ENCODE measurements around the gene ALAS1.

The ALAS1 gene

DNA sequence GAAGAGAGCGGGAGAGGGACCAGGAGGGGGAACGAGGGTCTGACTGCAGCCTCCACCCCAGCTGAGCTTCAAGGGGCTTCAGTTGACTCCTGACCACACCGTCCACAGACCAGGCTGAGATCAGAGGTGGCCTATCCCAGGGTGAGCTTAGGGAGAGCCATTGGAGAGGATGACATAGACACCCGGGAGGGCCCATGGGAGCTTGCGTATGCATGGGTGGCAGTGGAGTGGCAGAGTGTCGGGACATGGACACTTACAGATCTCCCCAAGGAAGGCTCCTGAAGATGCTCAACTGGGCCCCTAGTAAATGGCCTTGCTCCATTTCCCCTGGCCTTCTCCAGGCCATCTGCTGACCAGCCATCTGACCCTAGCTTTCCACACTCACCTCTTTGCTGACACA is 12.6 kb upstream of the ALAS1 start:
- Histone ChIP-seq H3K27ac (ENCODE audit: insufficient read depth, low read length, poor library complexity, severe bottlenecking) (no peak overlapping the region), H3K4me3 (ENCODE audit: insufficient read depth, low read depth, low read length, poor library complexity, severe bottlenecking) (no peak overlapping the region), H3K4me1 (ENCODE audit: control insufficient read depth, insufficient read depth, low read length, poor library complexity, severe bottlenecking) (peaks cover 6% of the 10 kb centered on the region), H3K27me3 (replicated peaks; ENCODE audit: control insufficient read depth, insufficient read depth, low read length, poor library complexity, severe bottlenecking) (no peaks in the 10 kb centered on the region), H3K36me3 (ENCODE audit: control insufficient read depth, insufficient read depth, low read length) (no peaks in the 10 kb centered on the region), H3K9me3 (ENCODE audit: control insufficient read depth, low read length) (no peaks in the 10 kb centered on the region)
- DNase-seq = no peak

DNA sequence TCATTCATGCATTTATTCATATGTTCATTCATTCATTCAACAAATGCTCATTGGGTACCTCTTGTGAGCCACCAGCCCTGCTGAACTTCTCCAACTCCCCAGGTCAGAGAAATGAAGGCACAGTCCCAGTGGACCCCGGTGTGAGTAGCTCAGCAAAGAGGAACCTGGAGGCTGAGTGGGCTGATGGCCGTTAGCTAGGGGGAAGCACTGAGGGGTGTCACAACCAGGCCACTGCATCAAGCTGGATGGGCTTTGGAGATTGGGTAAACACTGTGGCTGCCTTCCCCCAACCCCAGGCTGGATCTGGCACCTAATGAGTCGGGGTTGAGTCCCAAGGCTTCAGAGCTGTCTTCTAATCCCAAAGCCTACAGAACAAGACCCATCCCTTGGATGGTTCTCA is 12.1 kb upstream of the ALAS1 start:
- H3K27ac ChIP-seq (ENCODE audit: insufficient read depth, low read length, poor library complexity, severe bottlenecking) = no peak overlapping the region

DNA sequence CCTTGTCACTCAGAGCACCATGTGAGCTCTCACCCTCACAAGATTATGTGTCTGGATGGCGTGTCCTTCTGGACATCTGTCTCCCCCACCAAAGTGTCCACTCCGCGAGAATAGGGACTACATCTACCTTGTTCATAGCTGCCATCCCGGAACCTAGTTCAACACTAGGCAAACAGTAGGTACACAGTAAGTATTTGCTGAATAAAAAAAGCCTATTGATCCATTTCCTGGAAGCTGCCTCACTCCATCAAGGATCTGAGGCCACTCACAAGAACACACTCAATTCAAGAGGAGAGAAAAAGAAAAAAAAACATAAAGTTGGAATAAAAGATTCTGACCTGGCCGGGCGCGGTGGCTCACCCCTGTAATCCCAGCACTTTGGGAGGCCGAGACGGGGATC is 11.2 kb upstream of the ALAS1 start:
- Histone ChIP-seq H3K36me3 (ENCODE audit: control insufficient read depth, insufficient read depth, low read length) (no peaks in the 10 kb centered on the region), H3K4me1 (ENCODE audit: control insufficient read depth, insufficient read depth, low read length, poor library complexity, severe bottlenecking) (peaks cover 6% of the 10 kb centered on the region), H3K9me3 (ENCODE audit: control insufficient read depth, low read length) (no peaks in the 10 kb centered on the region), H3K27me3 (replicated peaks; ENCODE audit: control insufficient read depth, insufficient read depth, low read length, poor library complexity, severe bottlenecking) (no peaks in the 10 kb centered on the region), H3K4me3 (ENCODE audit: insufficient read depth, low read depth, low read length, poor library complexity, severe bottlenecking) (no peak overlapping the region), H3K27ac (ENCODE audit: insufficient read depth, low read length, poor library complexity, severe bottlenecking) (no peak overlapping the region)
- DNase-seq = no peak

More for the DNA sequence above, 12.1 kb upstream of the ALAS1 start:
- peaks cover 6% of the 10 kb centered on the region for H3K4me1 ChIP-seq (ENCODE audit: control insufficient read depth, insufficient read depth, low read length, poor library complexity, severe bottlenecking)
- H3K27me3 ChIP-seq (replicated peaks; ENCODE audit: control insufficient read depth, insufficient read depth, low read length, poor library complexity, severe bottlenecking) = no peaks in the 10 kb centered on the region
- H3K36me3 ChIP-seq (ENCODE audit: control insufficient read depth, insufficient read depth, low read length) = no peaks in the 10 kb centered on the region
- no peak overlapping the region for H3K4me3 ChIP-seq (ENCODE audit: insufficient read depth, low read depth, low read length, poor library complexity, severe bottlenecking)
- H3K9me3 ChIP-seq (ENCODE audit: control insufficient read depth, low read length) = no peaks in the 10 kb centered on the region
- no peak for DNase-seq

DNA sequence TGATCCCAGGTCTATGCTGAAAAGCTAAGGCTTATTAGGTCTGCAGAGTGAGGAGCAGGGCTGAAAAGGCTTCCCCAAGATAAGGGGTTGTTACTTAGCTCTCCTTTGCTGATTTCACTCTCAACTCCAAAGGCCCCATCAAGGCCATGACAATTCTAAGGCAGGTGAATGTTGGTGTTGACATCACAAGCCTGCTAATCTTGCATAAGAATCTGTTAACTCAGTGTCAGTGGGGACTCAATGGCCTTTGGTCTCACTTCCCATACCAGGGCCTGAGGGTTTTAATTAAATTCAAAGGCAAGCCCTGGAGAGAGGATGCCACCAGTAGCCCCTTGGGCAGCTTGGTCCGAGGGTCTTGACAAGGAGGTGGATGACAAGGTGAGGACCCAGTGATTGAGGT is 9.4 kb upstream of the ALAS1 start:
- no peak for DNase-seq
- Histone ChIP-seq H3K9me3 (ENCODE audit: control insufficient read depth, low read length) (no peaks in the 10 kb centered on the region), H3K27ac (ENCODE audit: insufficient read depth, low read length, poor library complexity, severe bottlenecking) (no peak overlapping the region), H3K27me3 (replicated peaks; ENCODE audit: control insufficient read depth, insufficient read depth, low read length, poor library complexity, severe bottlenecking) (no peaks in the 10 kb centered on the region), H3K36me3 (ENCODE audit: control insufficient read depth, insufficient read depth, low read length) (no peaks in the 10 kb centered on the region), H3K4me3 (ENCODE audit: insufficient read depth, low read depth, low read length, poor library complexity, severe bottlenecking) (no peak overlapping the region), H3K4me1 (ENCODE audit: control insufficient read depth, insufficient read depth, low read length, poor library complexity, severe bottlenecking) (no peaks in the 10 kb centered on the region)

DNA sequence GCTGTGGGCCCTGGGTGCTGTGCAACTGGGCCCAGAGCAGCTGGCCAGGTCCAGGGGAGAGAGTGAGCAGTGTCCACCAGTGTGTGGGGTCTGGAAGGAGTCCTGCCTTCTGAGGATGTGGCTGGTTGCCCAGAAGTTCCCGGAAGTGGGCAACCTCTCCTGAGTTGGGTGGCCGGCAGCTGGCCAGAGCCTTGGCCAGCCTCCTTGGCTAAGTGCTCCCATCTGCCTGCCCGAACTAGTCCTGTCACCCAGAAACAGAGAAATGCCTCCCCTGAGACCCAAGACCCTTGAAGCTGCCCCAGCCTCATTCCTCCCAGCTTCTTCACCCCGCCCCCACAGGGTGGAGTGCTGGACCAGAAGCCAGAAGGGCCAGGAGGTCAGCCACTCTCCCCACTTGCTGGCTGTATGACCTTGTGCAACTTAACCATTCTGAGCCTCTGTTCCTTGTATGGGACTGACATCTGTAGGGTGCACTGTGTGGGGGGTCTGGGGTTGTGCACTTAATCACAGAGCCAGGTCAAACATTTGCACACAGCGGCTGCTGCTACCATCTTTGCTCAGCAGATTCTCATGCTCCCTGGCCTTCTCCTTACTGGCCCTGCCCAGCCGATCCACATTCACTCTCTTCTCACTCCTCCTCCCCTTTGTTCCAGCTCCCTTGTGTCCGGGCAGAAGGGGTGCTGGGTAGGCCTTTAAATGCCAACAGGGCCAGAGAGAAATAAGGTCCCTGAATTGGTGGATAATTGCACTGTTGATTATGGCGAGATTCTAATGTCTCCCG is 7.5 kb upstream of the ALAS1 start:
- no peaks in the 10 kb centered on the region for H3K9me3 ChIP-seq (ENCODE audit: control insufficient read depth, low read length)
- H3K27me3 ChIP-seq (replicated peaks; ENCODE audit: control insufficient read depth, insufficient read depth, low read length, poor library complexity, severe bottlenecking) = no peaks in the 10 kb centered on the region
- no peak overlapping the region for H3K27ac ChIP-seq (ENCODE audit: insufficient read depth, low read length, poor library complexity, severe bottlenecking)
- DNase-seq = no peak
- no peaks in the 10 kb centered on the region for H3K4me1 ChIP-seq (ENCODE audit: control insufficient read depth, insufficient read depth, low read length, poor library complexity, severe bottlenecking)
- H3K4me3 ChIP-seq (ENCODE audit: insufficient read depth, low read depth, low read length, poor library complexity, severe bottlenecking) = no peak overlapping the region
- H3K36me3 ChIP-seq (ENCODE audit: control insufficient read depth, insufficient read depth, low read length) = no peaks in the 10 kb centered on the region

DNA sequence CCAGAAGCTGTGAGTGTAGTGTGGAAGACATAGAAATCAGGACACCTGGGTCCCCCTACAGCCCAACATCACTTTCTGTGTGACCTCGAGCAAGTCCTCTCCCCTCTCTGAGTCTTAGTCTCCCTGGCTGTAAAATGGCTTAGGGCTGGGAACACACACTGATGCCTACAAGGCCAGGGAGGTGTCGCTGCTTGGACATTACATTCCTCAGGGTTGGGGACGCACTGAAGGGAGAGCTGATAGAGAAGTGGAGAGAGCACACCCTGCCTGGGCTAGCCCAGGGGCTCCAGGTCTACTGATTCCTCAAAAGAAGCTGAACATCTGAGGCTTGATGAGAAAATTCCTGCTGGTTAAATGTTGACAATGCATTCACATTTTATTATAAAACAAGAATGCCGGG is 6.3 kb upstream of the ALAS1 start:
- H3K9me3 ChIP-seq (ENCODE audit: control insufficient read depth, low read length) = no peaks in the 10 kb centered on the region
- peaks cover under 1% of the 10 kb centered on the region for H3K4me1 ChIP-seq (ENCODE audit: control insufficient read depth, insufficient read depth, low read length, poor library complexity, severe bottlenecking)
- DNase-seq = no peak
- no peaks in the 10 kb centered on the region for H3K27me3 ChIP-seq (replicated peaks; ENCODE audit: control insufficient read depth, insufficient read depth, low read length, poor library complexity, severe bottlenecking)
- H3K27ac ChIP-seq (ENCODE audit: insufficient read depth, low read length, poor library complexity, severe bottlenecking) = no peak overlapping the region
- no peaks in the 10 kb centered on the region for H3K36me3 ChIP-seq (ENCODE audit: control insufficient read depth, insufficient read depth, low read length)
- no peak overlapping the region for H3K4me3 ChIP-seq (ENCODE audit: insufficient read depth, low read depth, low read length, poor library complexity, severe bottlenecking)

DNA sequence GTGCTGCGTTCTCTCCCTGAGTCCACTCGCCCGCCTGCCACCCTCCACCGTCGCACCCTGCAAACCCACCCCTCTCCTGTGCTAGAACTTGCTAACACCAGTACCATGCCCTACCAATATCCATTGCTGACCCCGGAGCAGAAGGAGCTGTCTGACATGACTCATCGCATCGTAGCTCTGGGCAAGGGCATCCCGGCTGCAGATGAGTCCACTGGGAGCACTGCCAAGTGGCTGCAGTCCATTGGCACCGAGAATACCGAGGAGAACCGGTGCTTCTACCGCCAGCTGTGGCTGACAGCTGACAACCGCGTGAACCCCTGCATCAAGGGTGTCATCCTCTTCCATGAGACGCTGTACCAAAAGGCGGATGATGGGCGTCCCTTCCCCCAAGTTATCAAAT is 4.9 kb upstream of the ALAS1 start:
- H3K4me3 ChIP-seq (ENCODE audit: insufficient read depth, low read depth, low read length, poor library complexity, severe bottlenecking) = no peak overlapping the region
- H3K4me1 ChIP-seq (ENCODE audit: control insufficient read depth, insufficient read depth, low read length, poor library complexity, severe bottlenecking) = peaks cover 11% of the 10 kb centered on the region
- no peak for DNase-seq
- no peaks in the 10 kb centered on the region for H3K9me3 ChIP-seq (ENCODE audit: control insufficient read depth, low read length)
- H3K27me3 ChIP-seq (replicated peaks; ENCODE audit: control insufficient read depth, insufficient read depth, low read length, poor library complexity, severe bottlenecking) = no peaks in the 10 kb centered on the region
- no peak overlapping the region for H3K27ac ChIP-seq (ENCODE audit: insufficient read depth, low read length, poor library complexity, severe bottlenecking)
- peaks cover 2% of the 10 kb centered on the region for H3K36me3 ChIP-seq (ENCODE audit: control insufficient read depth, insufficient read depth, low read length)

DNA sequence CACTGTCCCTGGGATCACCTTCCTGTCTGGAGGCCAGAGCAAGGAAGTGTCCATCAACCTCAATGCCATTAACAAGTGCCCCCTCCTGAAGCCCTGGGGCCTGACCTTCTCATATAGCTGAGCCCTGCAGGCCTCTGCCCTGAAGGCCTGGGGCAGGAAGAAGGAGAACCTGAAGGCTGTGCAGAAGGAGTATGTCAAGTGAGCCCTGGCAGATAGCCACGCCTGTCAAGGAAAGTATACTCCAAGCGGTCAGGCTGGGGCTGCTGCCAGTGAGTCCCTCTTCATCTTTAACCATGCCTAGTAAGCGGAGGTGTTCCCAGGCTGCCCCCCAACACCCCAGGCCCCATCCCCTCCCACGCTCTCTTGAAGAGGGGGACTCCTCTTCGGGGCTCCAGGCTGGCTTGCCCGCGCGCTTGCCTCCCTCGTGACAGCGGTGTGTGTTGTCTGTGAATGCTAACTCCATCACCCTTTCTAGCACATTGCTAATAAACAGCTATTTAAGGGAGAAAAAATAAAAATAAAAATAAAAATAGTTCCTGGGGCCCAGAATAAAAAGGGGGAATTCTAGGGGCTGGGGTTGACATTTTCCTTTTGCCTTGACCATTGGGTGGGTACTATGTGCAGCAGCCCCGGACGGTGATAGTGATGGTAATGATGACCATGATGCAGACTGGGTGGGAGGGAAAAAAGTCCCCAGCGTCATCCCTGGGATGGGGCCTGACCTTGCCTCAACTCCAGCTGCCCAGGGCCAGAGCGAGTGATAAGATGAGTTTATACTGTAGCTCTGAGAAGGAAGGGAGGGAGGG is 3.3 kb upstream of the ALAS1 start:
- H3K4me1 ChIP-seq (ENCODE audit: control insufficient read depth, insufficient read depth, low read length, poor library complexity, severe bottlenecking) = peaks cover 23% of the 10 kb centered on the region

DNA sequence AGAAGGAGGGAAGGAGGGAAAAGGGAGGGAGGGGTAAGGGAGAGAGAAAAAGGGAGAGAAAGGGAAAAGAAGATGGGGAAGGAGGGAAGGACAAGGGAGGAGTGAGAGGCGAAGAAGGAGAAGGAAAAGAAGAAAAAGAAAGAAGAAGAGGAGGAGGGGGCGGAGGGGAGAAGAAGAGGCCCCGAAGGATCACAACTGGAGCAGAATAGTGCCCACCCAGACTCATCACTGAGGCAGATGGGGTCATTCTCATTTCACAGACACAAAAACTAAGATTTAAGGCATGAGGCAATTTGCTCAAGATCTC is 2.7 kb upstream of the ALAS1 start:
- Histone ChIP-seq H3K4me1 (ENCODE audit: control insufficient read depth, insufficient read depth, low read length, poor library complexity, severe bottlenecking) (peaks cover 24% of the 10 kb centered on the region), H3K27ac (ENCODE audit: insufficient read depth, low read length, poor library complexity, severe bottlenecking) (no peak overlapping the region), H3K27me3 (replicated peaks; ENCODE audit: control insufficient read depth, insufficient read depth, low read length, poor library complexity, severe bottlenecking) (no peaks in the 10 kb centered on the region), H3K36me3 (ENCODE audit: control insufficient read depth, insufficient read depth, low read length) (peaks cover 6% of the 10 kb centered on the region), H3K4me3 (ENCODE audit: insufficient read depth, low read depth, low read length, poor library complexity, severe bottlenecking) (no peak overlapping the region), H3K9me3 (ENCODE audit: control insufficient read depth, low read length) (no peaks in the 10 kb centered on the region)
- DNase-seq = no peak

More for the DNA sequence above, 3.3 kb upstream of the ALAS1 start:
- Histone ChIP-seq H3K27me3 (replicated peaks; ENCODE audit: control insufficient read depth, insufficient read depth, low read length, poor library complexity, severe bottlenecking) (no peaks in the 10 kb centered on the region), H3K36me3 (ENCODE audit: control insufficient read depth, insufficient read depth, low read length) (peaks cover 3% of the 10 kb centered on the region), H3K4me3 (ENCODE audit: insufficient read depth, low read depth, low read length, poor library complexity, severe bottlenecking) (no peak overlapping the region), H3K9me3 (ENCODE audit: control insufficient read depth, low read length) (no peaks in the 10 kb centered on the region), H3K27ac (ENCODE audit: insufficient read depth, low read length, poor library complexity, severe bottlenecking) (no peak overlapping the region)
- no peak for DNase-seq

DNA sequence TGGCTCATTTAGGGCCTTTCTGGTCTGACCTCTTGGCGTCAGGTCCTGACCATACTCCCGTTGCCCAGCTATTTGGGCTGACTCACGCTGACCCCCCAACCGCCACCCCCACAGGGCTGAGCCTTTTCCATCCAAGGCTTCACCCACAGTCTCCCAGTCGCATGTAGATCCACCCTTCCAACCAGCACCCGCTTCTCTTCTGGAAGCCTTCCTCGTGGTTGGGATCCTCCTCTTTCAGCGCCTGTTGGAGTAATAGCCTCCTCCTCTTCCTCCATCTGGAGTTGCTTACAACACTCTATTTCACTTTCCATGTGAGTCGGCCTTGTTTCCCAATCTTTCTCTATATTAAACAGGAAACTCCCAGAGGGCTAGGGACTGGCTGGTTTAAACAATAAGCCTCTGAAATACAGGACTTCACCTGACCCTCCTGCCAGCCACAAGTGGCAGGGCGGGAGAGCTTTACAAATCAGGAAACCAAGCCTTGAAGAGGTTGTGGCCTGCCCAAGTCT is 2.1 kb upstream of the ALAS1 start:
- no peak for DNase-seq
- H3K4me1 ChIP-seq (ENCODE audit: control insufficient read depth, insufficient read depth, low read length, poor library complexity, severe bottlenecking) = peaks cover 24% of the 10 kb centered on the region
- H3K4me3 ChIP-seq (ENCODE audit: insufficient read depth, low read depth, low read length, poor library complexity, severe bottlenecking) = no peak overlapping the region
- no peaks in the 10 kb centered on the region for H3K9me3 ChIP-seq (ENCODE audit: control insufficient read depth, low read length)
- no peaks in the 10 kb centered on the region for H3K27me3 ChIP-seq (replicated peaks; ENCODE audit: control insufficient read depth, insufficient read depth, low read length, poor library complexity, severe bottlenecking)
- peaks cover 8% of the 10 kb centered on the region for H3K36me3 ChIP-seq (ENCODE audit: control insufficient read depth, insufficient read depth, low read length)
- no peak overlapping the region for H3K27ac ChIP-seq (ENCODE audit: insufficient read depth, low read length, poor library complexity, severe bottlenecking)

Data from effector memory CD4-positive, alpha-beta T cell (primary cell).